ENCODE results near the gene PAF1.
A peak's percentile ranks its signal among the peaks of the same experiment; 100 is the strongest.

PAF1 gene

DNA sequence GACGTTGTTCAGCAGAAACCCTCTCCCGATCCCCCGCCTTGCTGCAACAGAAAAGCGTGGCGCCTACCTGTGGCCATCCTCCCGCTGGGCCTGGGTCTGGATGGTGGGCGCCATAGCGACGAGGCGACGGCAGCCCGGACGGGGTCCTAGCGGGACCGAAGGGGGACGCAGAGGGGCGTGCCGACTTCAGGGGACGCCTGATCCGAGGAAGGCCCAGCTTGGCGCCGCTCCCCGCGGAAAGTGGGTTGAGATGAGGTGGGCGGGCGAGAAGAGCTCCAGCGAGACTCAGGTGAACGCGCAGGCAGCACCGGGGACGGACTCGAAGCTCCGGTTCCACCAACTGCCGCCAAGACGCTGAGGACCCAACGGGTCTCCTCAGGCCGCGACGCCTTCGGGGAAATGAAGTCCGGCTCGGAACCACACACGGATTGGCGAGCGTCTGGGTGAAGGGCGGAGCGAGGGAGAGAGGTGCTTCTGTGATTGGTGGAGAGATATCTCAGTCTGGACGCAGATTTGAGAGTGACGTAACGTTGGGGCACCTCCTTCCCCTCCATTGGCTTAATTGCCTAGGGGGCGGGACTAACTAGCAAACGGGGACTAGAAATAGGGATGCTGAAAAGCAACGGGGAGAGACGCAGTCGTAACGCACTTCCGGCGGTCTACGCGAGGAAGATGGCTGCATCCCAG is at the start of gene PAF1, which contains the start of gene MED29:
TSS of gene PAF1 (minus strand) at position 356 of the 687 bp plus-strand sequence. CDS start at position 114, 242 bp downstream.
TSS of gene MED29 (plus strand) at position 628 of the 687 bp plus-strand sequence. CDS start at position 673, 45 bp downstream.
- DNase-seq (ENCODE audit: low spot score), result peak; percentile 98

DNA sequence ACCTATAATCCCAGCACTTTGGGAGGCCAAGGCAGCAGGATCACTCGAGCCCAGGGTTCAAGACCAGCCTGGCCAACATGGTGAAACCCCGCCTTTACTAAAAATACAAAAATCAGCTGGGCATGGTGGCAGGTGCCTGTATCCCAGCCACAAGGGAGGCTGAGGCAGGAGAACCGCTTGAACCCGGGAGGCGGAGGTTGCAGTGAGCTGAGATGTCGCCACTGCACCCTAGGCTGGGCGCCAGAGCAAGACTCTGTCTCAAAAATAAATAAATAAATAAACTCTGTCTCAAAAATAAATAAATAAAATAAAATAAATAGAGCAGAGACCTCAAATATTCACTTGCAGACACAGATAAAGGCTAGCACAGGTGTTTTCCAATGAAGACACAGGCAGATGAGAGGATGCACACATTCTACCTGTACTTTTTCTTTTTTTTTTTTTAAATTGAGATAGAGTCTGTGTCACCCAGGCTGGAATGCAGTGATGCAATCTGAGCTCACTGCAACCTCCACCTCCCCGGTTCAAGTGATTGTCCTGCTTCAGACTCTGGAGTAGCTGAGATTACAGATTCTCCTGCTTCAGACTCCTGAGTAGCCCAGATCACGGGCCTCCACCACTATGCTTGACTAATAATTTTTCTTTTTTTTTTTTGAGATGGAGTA is 47.5 kb upstream of the PAF1 start:
- no peak for DNase-seq (ENCODE audit: low spot score)

DNA sequence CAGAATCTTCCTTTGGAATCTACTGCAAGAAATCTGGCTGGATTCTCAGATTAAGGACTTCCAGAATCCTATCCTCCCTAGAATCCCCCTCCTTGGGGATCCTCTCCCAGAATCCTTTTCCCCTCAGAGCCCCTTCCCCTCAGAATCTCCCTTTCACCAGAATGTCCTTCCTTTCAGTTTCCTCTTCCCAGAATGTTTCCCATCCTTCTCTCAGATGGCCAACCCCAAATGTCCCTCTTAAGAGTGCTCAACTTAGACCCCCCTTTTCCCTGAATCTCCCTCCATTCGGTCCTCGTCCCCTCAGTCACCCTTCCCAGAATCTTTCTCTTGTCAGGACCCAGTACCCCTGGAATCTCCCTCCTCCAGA is 45.4 kb upstream of the PAF1 start:
- DNase-seq (ENCODE audit: low spot score), result peak; percentile 14

DNA sequence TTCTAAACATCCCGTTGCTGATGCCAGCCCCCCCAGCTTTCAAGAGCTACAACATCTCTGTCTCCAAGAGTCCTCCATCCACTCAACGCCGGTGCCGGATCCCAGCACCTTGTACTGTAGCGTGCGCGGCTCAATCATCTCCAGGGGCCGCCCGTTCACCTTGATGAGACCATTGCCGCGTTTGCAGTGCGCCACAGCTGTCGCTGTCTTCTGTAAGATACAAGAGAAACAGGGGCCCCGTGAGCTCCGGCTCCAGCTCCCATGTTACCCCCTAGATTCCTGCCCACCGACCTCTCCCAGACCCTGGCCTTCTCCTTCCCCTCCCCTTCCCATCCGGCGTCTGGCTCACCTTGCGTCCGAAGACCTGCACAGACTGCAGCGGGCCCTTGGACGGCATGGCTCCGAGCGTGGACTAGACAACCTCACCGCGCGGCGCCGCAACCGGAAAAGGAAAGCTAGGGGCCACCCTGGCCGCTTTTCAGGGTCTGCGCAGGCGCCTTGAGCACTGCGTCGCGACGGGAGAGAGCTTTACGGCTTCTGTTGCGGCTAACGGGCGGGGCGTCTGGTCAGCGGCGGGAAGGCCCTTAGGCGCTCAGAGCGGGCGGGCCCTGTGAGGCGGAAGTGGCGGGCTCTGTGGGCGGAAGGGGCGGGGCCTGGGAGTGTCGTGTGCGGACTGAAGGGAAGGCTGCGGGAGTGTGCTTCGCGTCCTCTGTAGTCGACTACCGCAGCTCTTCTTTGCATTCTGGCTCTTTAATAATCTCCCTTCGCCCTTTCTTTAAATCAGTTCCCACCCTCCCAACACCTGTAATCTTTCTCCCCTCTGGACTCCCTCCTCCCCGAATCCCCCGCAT is 44.8 kb upstream of the PAF1 start, which contains the start of gene RPS16:
TSS of gene RPS16 (minus strand) at position 451 of the 851 bp plus-strand sequence. CDS start at position 397, 54 bp downstream.
- DNase-seq (ENCODE audit: low spot score), result peak; percentile 97

DNA sequence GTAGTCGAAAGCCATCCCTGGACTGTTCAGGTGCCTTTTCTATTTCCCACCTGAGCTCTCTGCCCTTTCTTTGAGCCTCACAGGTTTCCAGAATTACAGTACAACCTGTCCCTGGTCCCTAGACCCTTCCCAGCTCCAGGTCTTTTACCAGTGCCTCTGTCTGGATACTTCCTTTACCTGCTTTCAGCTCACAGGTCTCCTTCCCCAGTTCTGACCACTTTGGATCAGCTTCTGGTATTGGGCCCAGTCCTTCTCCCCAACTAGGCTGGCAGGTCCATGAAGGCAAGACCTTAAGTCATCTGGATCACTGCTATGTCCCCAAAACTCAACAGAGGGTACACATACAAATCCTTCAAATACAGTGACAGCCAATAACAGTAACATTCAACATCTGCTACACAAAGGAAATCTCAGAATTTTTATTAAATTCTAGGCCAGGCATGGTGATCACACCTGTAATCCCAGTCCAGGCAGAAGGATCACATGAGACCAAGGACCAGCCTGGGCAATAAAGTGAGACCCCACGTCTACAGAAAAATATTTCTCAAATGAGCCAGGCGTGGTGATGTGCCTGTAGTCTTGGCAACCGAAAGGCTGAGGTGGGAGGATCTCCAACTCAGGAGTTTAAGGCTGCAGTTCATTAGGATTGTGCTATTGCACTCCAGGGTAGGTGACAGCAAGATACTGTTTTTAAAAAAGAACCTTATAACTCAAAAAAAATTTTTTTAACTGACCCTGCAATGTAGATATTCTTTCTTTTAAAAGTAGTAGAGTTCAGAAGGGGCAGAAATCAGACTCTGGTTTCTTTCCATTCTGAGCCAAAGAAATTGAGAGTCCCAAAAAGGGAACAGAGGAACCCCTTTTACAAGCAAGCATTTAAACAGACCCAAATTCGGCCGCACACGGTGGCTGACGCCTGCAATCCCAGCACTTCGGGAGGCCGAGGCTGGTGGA is 43.5 kb upstream of the PAF1 start:
- DNase-seq (ENCODE audit: low spot score), result no peak

DNA sequence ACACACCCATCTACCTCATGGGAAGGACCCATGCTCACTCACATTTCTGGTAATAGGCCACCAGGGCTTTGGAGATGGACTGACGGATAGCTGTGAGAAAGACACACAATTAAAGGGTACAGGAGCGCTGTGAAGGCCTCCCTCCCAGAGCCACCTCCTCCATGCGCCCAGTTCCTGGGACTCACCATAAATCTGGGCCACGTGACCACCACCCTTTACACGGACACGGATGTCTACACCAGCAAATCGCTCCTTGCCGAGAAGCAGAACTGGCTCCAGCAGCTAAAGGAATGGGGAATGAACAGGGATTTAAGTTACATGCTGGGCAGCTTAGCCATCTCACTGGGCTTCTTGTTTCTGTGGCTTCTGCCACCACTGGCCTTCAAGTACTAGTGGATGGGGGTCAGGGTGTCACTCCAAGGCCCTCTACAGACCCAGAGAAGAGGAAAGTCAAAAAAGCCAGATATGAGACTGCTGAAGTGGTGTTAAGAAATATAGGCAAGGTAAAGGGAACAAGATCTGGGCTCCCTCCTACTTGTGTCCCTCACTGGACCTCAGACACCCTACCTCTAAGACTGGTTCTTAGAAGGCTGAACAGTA is 42.7 kb upstream of the PAF1 start:
- no peak for DNase-seq (ENCODE audit: low spot score)

DNA sequence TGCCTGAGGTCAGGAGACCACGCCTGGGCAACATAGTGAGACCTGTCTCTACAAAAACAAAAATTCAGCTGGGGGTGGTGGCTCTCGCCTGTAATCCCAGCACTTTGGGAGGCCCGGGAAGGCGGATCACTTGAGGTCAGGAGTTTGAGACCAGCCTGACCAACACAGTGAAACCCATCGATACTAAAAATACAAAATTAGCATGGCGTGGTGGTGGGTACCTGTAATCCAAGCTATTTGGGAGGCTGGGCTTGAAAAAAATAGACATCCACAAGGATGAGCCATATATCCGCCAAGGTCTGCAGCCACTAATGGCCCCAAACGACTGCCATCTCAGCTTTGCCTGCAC is 41.7 kb upstream of the PAF1 start:
- no peak for DNase-seq (ENCODE audit: low spot score)

DNA sequence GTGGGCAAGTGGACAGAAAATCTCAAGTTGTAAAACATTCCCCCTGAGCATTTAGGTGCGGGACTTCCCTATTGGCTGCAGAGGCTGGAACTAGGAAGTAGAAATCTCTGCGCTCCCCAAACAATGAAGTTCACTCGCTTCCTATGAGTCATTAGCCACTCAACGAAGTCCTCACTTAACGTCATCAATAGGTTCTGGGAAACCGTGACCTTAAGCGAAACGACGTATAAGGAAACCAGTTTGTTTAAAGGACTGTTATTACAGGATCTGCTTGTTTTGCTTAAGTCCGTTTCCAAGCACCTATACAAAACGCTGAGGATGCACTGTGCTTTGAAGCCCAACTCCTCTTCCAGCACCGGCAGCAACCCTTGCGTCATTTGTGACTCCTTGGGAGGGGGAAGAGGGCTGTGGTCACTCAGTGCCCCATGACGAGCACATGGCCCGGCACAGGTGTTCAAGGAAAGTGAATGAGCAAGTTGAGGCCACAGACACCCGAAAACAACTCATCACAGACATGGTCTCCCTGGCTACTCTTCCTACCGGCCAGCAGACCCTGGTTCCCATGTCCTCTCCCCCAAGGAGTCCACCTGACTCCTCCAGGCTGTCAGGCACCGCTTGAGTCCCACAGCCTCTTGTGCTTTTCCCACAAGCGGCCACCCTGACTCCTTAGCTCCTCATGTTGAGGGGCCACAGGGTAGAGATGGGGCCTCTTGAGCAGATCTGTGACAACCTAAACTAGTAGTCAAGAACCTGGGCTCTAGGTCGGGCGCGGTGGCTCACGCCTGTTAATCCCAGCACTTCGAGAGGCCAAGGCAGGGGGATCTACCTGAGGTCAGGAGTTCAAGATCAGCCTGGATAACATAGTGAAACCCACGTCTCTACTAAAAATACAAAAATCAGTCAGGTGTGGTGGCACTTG is 40.0 kb upstream of the PAF1 start:
- DNase-seq (ENCODE audit: low spot score), result no peak

DNA sequence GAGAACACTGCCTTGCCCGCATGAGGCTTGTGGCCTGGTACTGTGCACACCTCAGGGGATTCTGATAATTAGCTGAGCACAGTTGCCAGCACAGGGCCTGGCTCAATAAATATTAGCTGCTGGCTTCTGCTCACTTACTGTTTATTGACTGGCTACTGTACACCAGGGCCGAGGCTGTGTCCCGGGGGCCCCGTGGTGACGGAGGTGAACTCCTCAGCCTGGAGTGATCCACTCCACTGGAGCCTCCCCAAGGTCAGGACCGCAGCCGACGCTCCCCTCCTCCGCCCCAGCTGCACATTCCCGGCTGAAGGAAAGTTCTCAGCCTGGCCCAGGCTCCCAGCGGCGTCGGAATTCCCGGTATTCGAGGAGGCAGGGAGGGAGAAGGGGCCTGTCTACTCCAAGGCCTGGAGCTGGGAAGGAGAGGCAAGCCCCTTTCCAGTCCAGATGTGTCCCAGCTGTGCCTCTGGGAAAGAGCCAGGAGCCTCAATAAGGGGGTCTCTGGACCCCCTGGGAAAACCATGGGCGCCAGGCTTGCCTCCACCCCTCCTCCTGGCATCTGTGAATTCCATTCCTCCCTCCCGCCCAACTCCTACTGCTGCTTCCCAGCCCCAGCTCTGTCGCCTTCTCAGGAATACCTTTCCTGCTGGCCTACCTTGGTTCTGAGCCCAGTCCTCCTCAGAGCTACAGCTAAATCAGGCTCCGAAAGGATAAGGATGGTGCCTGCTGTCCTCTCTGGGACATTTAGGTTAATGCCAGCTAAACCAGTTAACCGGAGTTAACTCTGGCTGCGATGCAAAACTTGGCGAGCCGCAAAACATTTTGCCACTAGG is 37.6 kb upstream of the PAF1 start:
- peak; percentile 90 for DNase-seq (ENCODE audit: low spot score)

DNA sequence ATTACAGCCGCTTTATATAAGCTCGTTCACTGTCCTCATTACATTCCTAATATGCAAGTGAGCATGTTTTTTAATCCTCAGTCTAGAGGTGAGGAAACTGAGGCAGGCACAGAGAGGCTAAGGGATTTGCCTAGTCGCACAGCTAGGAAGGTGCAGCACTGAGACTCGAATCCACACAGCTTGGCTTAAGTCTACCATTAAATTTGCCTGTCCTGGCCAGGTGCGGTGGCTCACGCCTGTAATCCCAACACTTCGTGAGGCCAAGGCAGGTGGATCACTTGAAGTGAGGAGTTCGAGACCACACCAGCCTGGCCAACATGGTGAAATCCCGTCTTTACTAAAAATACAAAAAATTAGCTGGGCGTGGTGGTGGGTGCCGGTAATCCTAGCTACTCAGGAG is 36.8 kb upstream of the PAF1 start:
- DNase-seq (ENCODE audit: low spot score), result no peak

DNA sequence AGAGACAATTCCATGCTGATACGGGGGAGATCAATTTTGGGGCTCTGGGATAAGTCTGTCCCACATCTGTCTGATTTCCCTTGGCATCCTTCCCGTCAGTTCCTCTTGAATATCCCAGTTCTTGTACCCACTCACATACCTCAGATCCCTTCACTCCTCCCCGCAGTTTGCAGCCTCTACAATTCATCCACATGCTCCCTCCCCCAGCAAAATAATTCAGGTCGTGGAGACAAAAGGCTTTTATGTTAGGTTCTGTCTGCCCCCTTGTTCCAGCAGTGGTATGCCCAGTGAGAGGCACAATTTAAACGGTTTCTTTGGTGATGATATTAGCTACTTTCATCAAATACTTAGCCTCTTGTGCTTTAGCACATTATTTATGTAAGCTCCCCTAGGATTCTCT is 35.3 kb upstream of the PAF1 start:
- DNase-seq (ENCODE audit: low spot score), result no peak

DNA sequence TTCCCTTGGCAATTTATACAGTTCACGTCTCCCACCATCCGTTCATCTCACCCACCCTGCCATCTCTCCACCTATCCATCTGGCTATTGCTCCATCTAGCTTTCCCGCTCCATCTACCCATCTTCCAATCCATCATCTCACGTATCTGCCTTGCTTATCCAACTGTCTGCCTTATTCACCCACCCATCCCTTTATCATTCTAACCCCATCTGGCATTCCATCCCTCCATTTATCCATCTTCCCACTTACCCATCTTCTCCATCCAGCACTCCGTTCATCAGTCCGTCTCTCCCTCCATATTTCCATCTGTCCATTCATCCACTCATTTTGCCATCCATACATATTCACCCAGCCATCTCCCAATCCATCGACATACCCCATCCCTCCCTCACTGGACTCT is 34.8 kb upstream of the PAF1 start:
- no peak for DNase-seq (ENCODE audit: low spot score)

DNA sequence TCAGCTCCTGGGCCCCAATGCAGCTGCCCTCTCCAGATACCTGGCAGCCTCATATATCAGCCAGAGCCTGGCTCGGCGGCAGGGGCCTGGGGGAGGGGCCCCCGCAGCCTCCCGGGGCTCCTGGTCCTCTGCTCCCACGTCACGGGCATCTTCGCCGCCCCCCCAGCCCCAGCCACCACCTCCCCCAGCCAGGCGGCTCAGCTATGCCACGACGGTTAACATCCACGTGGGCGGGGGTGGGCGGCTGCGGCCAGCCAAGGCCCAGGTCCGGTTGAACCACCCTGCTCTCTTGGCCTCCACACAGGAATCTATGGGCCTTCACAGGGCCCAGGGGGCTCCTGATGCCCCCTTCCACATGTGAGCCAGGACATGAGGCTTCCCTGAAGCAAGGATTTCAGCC is 34.0 kb upstream of the PAF1 start:
- DNase-seq (ENCODE audit: low spot score), result no peak

DNA sequence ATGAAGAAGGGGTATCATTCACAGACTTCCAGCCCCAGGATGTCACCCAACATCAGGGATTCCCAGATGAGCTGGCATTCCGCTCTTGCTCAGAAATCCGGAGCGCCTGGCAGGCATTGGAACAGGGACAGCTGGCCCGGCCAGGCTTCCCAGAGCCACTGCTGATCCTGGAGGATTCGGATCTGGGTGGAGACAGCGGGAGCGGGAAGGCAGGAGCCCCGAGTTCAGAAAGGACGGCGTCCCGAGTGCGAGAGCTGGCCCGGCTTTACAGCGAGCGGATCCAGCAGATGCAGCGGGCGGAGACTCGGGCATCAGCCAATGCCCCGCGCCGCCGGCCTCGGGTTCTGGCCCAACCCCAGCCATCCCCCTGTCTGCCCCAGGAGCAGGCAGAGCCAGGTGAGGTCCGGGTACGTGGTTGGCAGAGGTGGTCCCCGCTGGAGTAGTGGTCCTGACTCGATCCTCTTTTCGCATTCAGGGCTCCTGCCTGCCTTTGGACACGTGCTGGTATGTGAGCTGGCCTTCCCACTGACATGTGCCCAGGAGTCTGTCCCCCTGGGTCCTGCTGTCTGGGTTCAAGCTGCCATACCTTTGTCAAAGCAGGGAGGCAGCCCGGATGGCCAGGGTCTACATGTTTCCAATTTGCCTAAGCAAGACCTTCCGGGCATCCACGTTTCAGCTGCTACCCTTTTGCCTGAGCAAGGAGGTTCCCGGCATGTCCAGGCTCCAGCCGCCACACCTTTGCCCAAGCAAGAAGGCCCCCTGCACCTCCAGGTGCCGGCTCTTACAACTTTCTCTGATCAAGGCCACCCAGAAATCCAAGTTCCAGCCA is 32.6 kb upstream of the PAF1 start:
- no peak for DNase-seq (ENCODE audit: low spot score)

DNA sequence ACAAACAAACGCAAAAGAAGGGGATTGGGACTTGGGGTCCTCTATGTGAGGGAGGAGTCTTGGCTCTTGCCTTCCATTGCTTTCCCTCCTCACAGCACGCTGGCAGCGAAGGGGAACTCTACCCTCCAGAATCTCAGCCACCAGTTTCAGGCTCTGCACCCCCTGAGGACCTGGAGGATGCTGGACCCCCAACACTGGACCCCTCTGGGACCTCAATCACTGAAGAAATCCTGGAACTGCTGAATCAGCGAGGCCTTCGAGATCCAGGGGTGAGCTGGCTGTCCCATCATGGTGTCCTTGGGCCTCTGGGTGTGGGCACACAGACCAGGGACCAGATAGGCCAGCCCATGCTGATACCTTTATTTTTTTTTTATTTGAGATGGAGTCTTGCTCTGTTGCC is 31.1 kb upstream of the PAF1 start:
- DNase-seq (ENCODE audit: low spot score), result no peak

DNA sequence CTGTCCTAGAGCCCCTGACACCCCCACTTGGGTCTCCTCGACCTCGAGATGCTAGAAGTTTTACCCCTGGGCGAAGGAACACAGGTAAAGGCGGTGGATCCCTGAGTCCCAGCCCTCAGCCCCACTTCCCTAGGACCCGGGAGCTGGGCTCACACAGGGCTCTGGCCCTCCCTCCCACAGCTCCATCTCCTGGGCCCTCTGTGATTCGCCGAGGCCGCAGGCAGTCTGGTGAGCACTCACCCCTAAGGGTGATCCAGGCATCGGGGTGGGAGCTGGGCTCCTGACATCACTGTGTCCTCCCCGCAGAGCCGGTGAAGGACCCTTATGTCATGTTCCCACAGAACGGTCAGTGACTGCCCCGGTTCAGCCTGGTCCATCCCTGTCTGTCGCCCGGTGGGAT is 29.9 kb upstream of the PAF1 start:
- no peak for DNase-seq (ENCODE audit: low spot score)

DNA sequence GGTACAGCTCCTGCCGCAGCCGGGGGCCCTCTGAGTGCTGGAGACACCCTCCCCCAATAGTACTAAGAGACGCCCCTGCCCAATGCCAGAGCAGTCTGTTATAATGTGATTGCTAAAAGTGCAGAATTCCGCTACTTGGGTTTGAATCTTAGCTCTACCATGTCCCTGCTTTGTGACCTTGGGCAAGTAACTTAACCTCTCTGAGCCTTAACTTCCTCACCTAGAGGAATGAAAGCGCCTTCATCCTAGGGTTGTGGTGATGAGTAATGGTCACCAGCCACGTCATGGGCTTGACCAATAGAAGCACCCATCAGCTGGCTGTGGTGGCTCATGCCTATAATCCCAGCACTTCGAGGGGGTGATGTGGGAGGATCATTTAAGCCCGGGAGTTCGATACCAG is 28.1 kb upstream of the PAF1 start:
- no peak for DNase-seq (ENCODE audit: low spot score)

DNA sequence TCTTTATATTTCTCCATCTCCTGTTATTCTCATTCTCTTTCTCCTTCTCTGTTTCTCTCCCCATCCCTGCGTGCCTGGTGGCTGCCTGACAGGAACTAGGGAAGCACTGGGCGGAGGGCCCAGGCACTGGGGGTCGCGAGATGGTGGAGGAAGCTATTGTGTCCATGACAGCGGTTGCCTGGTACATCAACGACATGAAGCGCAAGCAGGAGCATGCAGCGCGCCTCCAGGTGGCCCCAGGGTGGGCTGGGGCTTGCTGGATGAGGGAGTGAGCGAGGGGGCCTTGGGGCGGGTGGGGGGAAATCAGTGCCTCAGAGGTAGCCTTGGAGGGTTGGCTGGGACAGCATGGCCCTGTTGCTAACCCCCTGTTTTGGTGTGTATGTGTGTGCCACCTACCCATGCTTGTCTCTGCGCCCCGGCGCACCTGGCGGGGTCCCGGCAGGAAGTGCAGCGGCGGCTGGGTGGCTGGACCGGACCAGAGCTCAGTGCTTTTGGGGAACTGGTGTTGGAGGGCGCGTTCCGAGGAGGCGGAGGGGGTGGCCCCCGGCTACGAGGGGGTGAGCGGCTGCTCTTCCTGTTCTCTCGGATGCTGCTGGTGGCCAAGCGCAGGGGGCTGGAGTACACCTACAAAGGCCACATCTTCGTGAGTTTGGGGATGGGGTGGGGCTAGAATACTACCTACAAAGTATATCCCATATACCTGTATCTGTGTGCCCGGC is 26.7 kb upstream of the PAF1 start:
- DNase-seq (ENCODE audit: low spot score), result no peak
